Thoracic aorta (tissue), 2 donors: Measurements from ENCODE around the gene FERMT3. TPM values are rescaled to one million over a fixed set of nuclear protein-coding genes. Genes with fewer than 3 reads are reported as not detected.

Source experiments
- ATAC-seq: fragments of 150-250 bp; one replicate; pipeline ENCODE4 v1.8.0; 2017; ENCODE audit warnings: low read depth; ENCODE audit not compliant: insufficient number of reproducible peaks, low FRiP score
- DNase-seq: peaks from one replicate; pipeline ENCODE4 v3.0.0-alpha.2; 2020; ENCODE audit warnings: low spot score
- H3K27ac ChIP-seq, 2 donors: fragments of 200-600 bp; sonication (generic); 1 replicate in 1 of 2; 2 replicates in 1 of 2; pipeline ENCODE4 v1.5.1; 2016; ENCODE audit warnings: mild to moderate bottlenecking in 2 of 2, moderate library complexity in 2 of 2
- H3K27me3 ChIP-seq: fragments of 200-600 bp; sonication (generic); replicated peaks from 2 replicates; pipeline ENCODE4 v1.6.0; 2016; ENCODE audit warnings: mild to moderate bottlenecking; ENCODE audit not compliant: insufficient read depth
- H3K36me3 ChIP-seq: fragments of 200-600 bp; sonication (generic); one replicate; pipeline ENCODE4 v1.5.1; 2016
- H3K4me1 ChIP-seq, 2 donors: fragments of 200-600 bp; sonication (generic); 1 replicate in 1 of 2; 2 replicates in 1 of 2; pipeline versions ENCODE4 v1.5.1 to v1.6.0; 2016; ENCODE audit warnings: low read depth in 2 of 2, mild to moderate bottlenecking in 1 of 2; ENCODE audit not compliant: control insufficient read depth in 1 of 2
- H3K4me3 ChIP-seq: fragments of 200-600 bp; sonication (generic); 2 replicates; pipeline ENCODE4 v1.5.1; 2016; ENCODE audit warnings: mild to moderate bottlenecking
- H3K9me3 ChIP-seq: fragments of 200-600 bp; sonication (generic); 2 replicates; pipeline ENCODE4 v1.5.1; 2016
- CTCF ChIP-seq: fragments of 200-600 bp; sonication (generic); IDR thresholded peaks from one replicate; pipeline ENCODE4 v1.5.1; 2019; ENCODE audit warnings: antibody characterized with exemption
- total RNA-seq, 2 donors: library from RNA; depleted of rRNA; stranded (reverse); fragments of >200 nt; gene quantifications; one replicate each; pipeline versions ENCODE4 v1.1.0 to v1.2.3, GENCODE V29; 2016

The FERMT3 gene
- total RNA-seq, 2 donors from 2014 or later, result 47.2 to 66.6 TPM

- Histone ChIP-seq H3K27me3 (no peaks in the 10 kb centered on the region), H3K9me3 (no peaks in the 10 kb centered on the region), H3K4me1 (peaks cover 19 to 31% of the 10 kb centered on the region in 2 donors), H3K4me3 (no peak overlapping the region), H3K27ac (no peak overlapping the region), H3K36me3 (peaks cover 28% of the 10 kb centered on the region)
- DNase-seq (no peak), ATAC-seq (no peak)
- TF ChIP-seq CTCF, result no peak
Measured at GRCh38 chr11:64254326-64254725, 47.8 kb downstream of the FERMT3 start.

GRCh38 chr11:64255135-64256128, 48.9 kb downstream of the FERMT3 start:
- no peak overlapping the region for H3K4me3 ChIP-seq
- H3K4me1 ChIP-seq, result peaks cover 19 to 30% of the 10 kb centered on the region in 2 donors
- no peak overlapping the region for H3K27ac ChIP-seq
- DNase-seq, result no peak
- TF ChIP-seq CTCF, result no peak
- H3K36me3 ChIP-seq, result peaks cover 35% of the 10 kb centered on the region
- no peaks in the 10 kb centered on the region for H3K27me3 ChIP-seq
- ATAC-seq, result no peak
- H3K9me3 ChIP-seq, result no peaks in the 10 kb centered on the region

- no peak overlapping the region for H3K27ac ChIP-seq
- ATAC-seq (no peak), DNase-seq (no peak)
- no peak for TF ChIP-seq CTCF
- H3K4me1 ChIP-seq, result peaks cover 14 to 23% of the 10 kb centered on the region in 2 donors
- peaks cover 35% of the 10 kb centered on the region for H3K36me3 ChIP-seq
- no peak overlapping the region for H3K4me3 ChIP-seq
- H3K27me3 ChIP-seq, result no peaks in the 10 kb centered on the region
- no peaks in the 10 kb centered on the region for H3K9me3 ChIP-seq
Measured at GRCh38 chr11:64256300-64256699, 49.8 kb downstream of the FERMT3 start.

- no peak overlapping the region for H3K4me3 ChIP-seq
- H3K36me3 ChIP-seq, result peaks cover 56% of the 10 kb centered on the region
- DNase-seq, result no peak
- no peaks in the 10 kb centered on the region for H3K9me3 ChIP-seq
- TF ChIP-seq CTCF, result no peak
- ATAC-seq, result no peak
- peaks cover under 1 to 6% of the 10 kb centered on the region in 2 donors for H3K4me1 ChIP-seq
- no peaks in the 10 kb centered on the region for H3K27me3 ChIP-seq
- H3K27ac ChIP-seq, result no peak overlapping the region
Measured at GRCh38 chr11:64258356-64258755, 51.8 kb downstream of the FERMT3 start.

GRCh38 chr11:64258946-64259532, 52.5 kb downstream of the FERMT3 start:
- ATAC-seq, result no peak
- Histone ChIP-seq H3K27me3 (no peaks in the 10 kb centered on the region), H3K4me3 (no peak overlapping the region), H3K27ac (no peak overlapping the region), H3K4me1 (no peaks in the 10 kb centered on the region), H3K9me3 (no peaks in the 10 kb centered on the region), H3K36me3 (peaks cover 62% of the 10 kb centered on the region)
- TF ChIP-seq CTCF, result no peak
- no peak for DNase-seq
